Skin of body (tissue), 2 donors: ENCODE data around the gene APLNR. TPM values are rescaled to one million over a fixed set of nuclear protein-coding genes. Genes with fewer than 3 reads are reported as not detected.

Experiments
- DNase-seq: peaks from one replicate; lab custom pipeline; 2025; lab: John Stamatoyannopoulos, UW
- total RNA-seq: library from RNA; depleted of rRNA; stranded (reverse); fragments of >200 nt; gene quantifications from one replicate; pipeline ENCODE4 v1.2.3, GENCODE V29; 2014

APLNR gene
- total RNA-seq, 1 donor from 2014 or later, result 31.2 TPM

- no peak for DNase-seq
These were observed 17.9 kb downstream of the APLNR start for GRCh38 chr11:57219021-57219627.

GRCh38 chr11:57217053-57217452, 20.0 kb downstream of the APLNR start:
- DNase-seq, result no peak

- no peak for DNase-seq
These were observed 20.6 kb downstream of the APLNR start for GRCh38 chr11:57216463-57216862.

GRCh38 chr11:57214494-57214893, 22.6 kb downstream of the APLNR start:
- DNase-seq, result no peak

GRCh38 chr11:57214098-57214417, 23.0 kb downstream of the APLNR start:
- DNase-seq, result no peak

- DNase-seq, result peak; percentile 65
These were observed 23.5 kb downstream of the APLNR start for GRCh38 chr11:57213342-57214097.

- DNase-seq, result no peak
These were observed 26.3 kb downstream of the APLNR start for GRCh38 chr11:57210781-57211180.

GRCh38 chr11:57207168-57207567, 29.9 kb downstream of the APLNR start:
- DNase-seq, result no peak

GRCh38 chr11:57205041-57205641, 31.9 kb downstream of the APLNR start:
- DNase-seq, result no peak

GRCh38 chr11:57203882-57204480, 33.1 kb downstream of the APLNR start:
- no peak for DNase-seq

- DNase-seq, result peak; percentile 77
These were observed 33.7 kb downstream of the APLNR start for GRCh38 chr11:57203359-57203758.

GRCh38 chr11:57202281-57202680, 34.8 kb downstream of the APLNR start:
- DNase-seq, result no peak

GRCh38 chr11:57200917-57201316, 36.1 kb downstream of the APLNR start:
- DNase-seq, result no peak

GRCh38 chr11:57199330-57199729, 37.7 kb downstream of the APLNR start:
- DNase-seq, result no peak

- no peak for DNase-seq
These were observed 39.3 kb downstream of the APLNR start for GRCh38 chr11:57197762-57198161.

GRCh38 chr11:57196596-57196995, 40.5 kb downstream of the APLNR start:
- no peak for DNase-seq

GRCh38 chr11:57192316-57192715, 44.7 kb downstream of the APLNR start:
- no peak for DNase-seq

- no peak for DNase-seq
These were observed 45.5 kb downstream of the APLNR start for GRCh38 chr11:57191311-57192219.

GRCh38 chr11:57190548-57190947, 46.5 kb downstream of the APLNR start:
- DNase-seq, result no peak
